Mesodermal cell (in vitro differentiated cells): ENCODE measurements around the gene PLXND1.

Experiments
- H3K27ac ChIP-seq: 2 replicates; pipeline ENCODE4 v1.7.0; 2013; ENCODE audit warnings: mild to moderate bottlenecking, low read depth, low read length, moderate library complexity; ENCODE audit not compliant: severe bottlenecking
- H3K36me3 ChIP-seq: 2 replicates; pipeline ENCODE4 v1.7.1; 2013; ENCODE audit warnings: mild to moderate bottlenecking, low read length, moderate library complexity; ENCODE audit not compliant: control insufficient read depth, insufficient read depth
- H3K4me1 ChIP-seq: one replicate; pipeline ENCODE4 v1.7.1; 2013; ENCODE audit warnings: mild to moderate bottlenecking, low read length; ENCODE audit not compliant: insufficient read depth, control insufficient read depth, poor library complexity, severe bottlenecking
- H3K4me3 ChIP-seq: 2 replicates; pipeline ENCODE4 v1.7.0; 2013; ENCODE audit warnings: low read length, control low read depth, mild to moderate bottlenecking; ENCODE audit not compliant: insufficient read depth, poor library complexity, severe bottlenecking; ENCODE audit errors: extremely low read depth
- H3K9me3 ChIP-seq: 2 replicates; pipeline ENCODE4 v1.7.1; 2013; ENCODE audit warnings: mild to moderate bottlenecking, low read length, moderate library complexity; ENCODE audit not compliant: control insufficient read depth
- WGBS, 2 experiments: methylation state at CpG; one replicate each; pipeline ENCODE4 v1.1.5; 2013; ENCODE audit warnings: missing lambda C conversion rate in 2 of 2; ENCODE audit not compliant: insufficient coverage in 2 of 2; 5-methylcytosine and 5-hydroxymethylcytosine counted together

Gene PLXND1

GRCh38 chr3:129605922-129606635, 397 bp downstream of the PLXND1 start:
- peaks cover 28% of the 10 kb centered on the region for H3K36me3 ChIP-seq
- H3K4me1 ChIP-seq: peaks cover 45% of the 10 kb centered on the region
- 0 to 1% methylated on average over 73 to 74 of the region's 98 CpGs for WGBS, 2 experiments
- H3K4me3 ChIP-seq: peak overlapping the region; percentile 71
- H3K27ac ChIP-seq: peak overlapping the region; percentile 64
- H3K9me3 ChIP-seq: no peaks in the 10 kb centered on the region

DNA sequence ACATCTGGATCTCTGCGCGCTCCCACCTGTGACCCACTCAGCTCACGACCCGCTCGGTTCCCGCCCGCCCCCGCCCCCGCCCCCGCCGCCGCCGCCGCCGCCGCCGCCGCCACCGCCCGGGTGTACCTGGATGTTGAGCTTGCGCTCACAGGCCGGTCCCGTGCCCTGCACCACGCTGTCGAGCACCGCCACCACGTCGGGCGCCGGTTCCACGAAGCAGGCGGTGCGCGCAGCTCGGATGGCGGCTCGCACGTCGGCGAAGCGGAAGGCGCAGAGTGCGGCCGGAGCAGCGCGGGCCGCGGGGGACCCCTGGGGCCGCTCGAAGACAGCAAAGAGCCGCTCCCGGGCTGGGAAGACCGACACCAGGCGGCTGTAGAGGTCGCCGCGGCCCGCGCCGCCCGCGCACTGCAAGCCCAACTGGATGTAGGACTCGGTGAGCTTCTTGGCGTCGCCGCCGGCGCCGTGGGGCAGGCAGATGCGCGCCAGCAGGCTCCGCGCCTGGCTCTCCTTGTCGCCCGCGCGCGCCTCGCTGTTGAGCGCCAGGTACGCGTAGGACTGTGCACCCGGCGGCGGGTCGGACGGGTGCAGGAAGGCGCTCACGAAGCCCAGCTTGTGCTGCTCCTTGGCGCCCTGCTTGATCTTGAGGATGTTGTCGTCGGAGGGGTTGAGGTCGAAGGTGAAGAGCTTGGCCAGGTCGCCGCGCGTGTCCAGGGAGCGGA, 1.1 kb downstream of the PLXND1 start:
- peak overlapping the region; percentile 71 for H3K4me3 ChIP-seq
- WGBS, 2 experiments: 0% methylated on average over 75 to 79 of the region's 98 CpGs
- H3K9me3 ChIP-seq: no peaks in the 10 kb centered on the region
- H3K27ac ChIP-seq: peak overlapping the region; percentile 64
- peaks cover 32% of the 10 kb centered on the region for H3K36me3 ChIP-seq
- peaks cover 49% of the 10 kb centered on the region for H3K4me1 ChIP-seq

DNA sequence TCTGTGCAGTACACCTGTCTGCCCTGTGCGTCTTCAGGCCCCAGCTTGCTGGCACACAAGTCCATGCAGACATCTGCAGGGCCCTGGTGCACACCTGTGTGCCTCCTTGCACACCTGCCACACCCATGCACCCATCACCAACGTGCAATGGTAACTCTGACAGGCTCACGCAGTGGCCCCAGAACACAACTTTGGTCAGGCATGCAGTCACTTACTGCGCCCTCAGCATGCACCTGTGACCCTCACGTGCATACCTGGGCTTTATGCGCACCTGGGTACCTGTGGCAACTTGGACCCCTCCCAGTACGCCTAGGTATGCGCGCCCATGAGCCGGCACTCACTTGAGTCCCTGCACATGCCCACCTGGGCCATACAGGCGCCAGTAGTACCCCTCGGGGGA, 1.7 kb downstream of the PLXND1 start:
- WGBS, 2 experiments: 23 to 26% methylated on average over 11 to 12 of the region's 12 CpGs

DNA sequence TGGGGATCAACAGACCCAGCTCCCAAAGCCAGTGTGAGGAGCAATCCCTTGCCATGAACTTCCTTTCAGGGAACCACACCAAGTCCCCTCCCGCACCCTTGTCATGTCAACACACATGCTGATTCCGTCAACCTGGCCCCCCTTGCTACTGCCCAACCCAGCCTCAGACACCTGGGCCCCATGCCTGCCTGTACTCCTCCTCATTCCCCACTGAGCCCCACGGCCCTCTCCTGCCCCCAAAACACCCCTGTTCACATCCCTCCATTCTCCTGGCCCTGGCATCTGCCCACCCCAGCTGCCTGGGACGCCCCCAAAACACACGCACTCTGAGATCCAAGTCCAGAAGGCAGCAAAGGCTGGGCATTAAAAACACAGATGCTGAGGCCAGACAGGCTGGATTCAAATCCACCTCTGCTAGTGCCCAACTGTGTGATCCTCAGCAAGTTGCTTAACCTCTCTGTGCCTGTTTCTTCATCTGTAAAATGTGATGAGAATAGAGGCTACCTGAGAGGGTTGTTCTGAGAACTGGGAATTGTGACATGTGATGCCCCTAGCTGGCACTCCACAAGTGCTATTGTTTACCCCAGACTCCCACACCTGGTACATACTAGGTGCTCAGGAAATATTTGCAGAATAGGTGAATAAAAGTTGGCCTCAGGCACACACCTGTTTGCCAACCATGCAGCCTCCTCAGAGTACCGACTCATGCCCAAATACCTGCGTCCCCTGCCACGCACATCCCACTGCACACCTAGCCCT, 2.3 kb downstream of the PLXND1 start:
- H3K9me3 ChIP-seq: no peaks in the 10 kb centered on the region
- 68 to 69% methylated on average over 6 to 8 of the region's 8 CpGs for WGBS, 2 experiments
- H3K4me3 ChIP-seq: peak overlapping the region; percentile 71
- peak overlapping the region; percentile 96 for H3K27ac ChIP-seq
- peaks cover 34% of the 10 kb centered on the region for H3K36me3 ChIP-seq
- H3K4me1 ChIP-seq: peaks cover 52% of the 10 kb centered on the region

More for the DNA sequence above, 1.7 kb downstream of the PLXND1 start:
- no peaks in the 10 kb centered on the region for H3K9me3 ChIP-seq
- H3K4me3 ChIP-seq: peak overlapping the region; percentile 71
- no peak overlapping the region for H3K27ac ChIP-seq
- H3K36me3 ChIP-seq: peaks cover 32% of the 10 kb centered on the region
- H3K4me1 ChIP-seq: peaks cover 49% of the 10 kb centered on the region

DNA sequence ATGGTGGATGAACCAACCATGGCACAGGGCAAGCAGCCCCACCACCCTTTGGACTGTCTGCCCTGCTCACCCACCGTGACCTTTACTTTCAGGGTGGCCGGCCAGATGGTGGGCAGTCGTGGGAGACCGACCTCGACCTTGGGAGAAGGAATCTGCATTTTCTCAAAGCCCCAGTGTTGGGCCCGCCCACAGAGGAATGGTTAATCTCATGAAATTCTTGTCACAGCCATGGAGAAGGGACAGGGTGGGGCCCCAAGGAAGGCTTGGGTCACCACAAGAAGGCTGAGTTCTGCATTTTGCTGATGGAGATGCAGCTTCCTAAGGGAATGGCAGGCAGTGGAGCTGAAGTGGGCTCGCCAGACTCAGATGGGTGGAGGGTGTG, 2.9 kb downstream of the PLXND1 start:
- 43 to 46% methylated on average over 6 to 7 of the region's 7 CpGs for WGBS, 2 experiments
- Histone ChIP-seq H3K36me3 (peaks cover 40% of the 10 kb centered on the region), H3K4me1 (peaks cover 58% of the 10 kb centered on the region), H3K4me3 (peak overlapping the region; percentile 71), H3K9me3 (no peaks in the 10 kb centered on the region), H3K27ac (peak overlapping the region; percentile 96)

GRCh38 chr3:129602730-129603560, 3.5 kb downstream of the PLXND1 start:
- Histone ChIP-seq H3K36me3 (peaks cover 45% of the 10 kb centered on the region), H3K27ac (peak overlapping the region; percentile 96), H3K4me1 (peaks cover 58% of the 10 kb centered on the region), H3K9me3 (no peaks in the 10 kb centered on the region), H3K4me3 (peak overlapping the region; percentile 71)
- WGBS, 2 experiments: 65 to 75% methylated on average over 7 to 12 of the region's 15 CpGs

- Histone ChIP-seq H3K9me3 (no peaks in the 10 kb centered on the region), H3K4me1 (peaks cover 63% of the 10 kb centered on the region), H3K4me3 (peak overlapping the region; percentile 24), H3K36me3 (peaks cover 45% of the 10 kb centered on the region), H3K27ac (peak overlapping the region; percentile 96)
- WGBS, 2 experiments: 78 to 80% methylated on average over 9 of the region's 11 CpGs
Measured at GRCh38 chr3:129602309-129602708, 4.2 kb downstream of the PLXND1 start.

- no peak overlapping the region for H3K27ac ChIP-seq
- no peak overlapping the region for H3K4me3 ChIP-seq
- H3K4me1 ChIP-seq: peaks cover 69% of the 10 kb centered on the region
- no peaks in the 10 kb centered on the region for H3K9me3 ChIP-seq
- 89 to 93% methylated on average over 1 to 2 of the region's 5 CpGs for WGBS, 2 experiments
- peaks cover 49% of the 10 kb centered on the region for H3K36me3 ChIP-seq
Measured at GRCh38 chr3:129601713-129602112, 4.8 kb downstream of the PLXND1 start.

- Histone ChIP-seq H3K4me1 (peaks cover 80% of the 10 kb centered on the region), H3K4me3 (no peak overlapping the region), H3K36me3 (peaks cover 49% of the 10 kb centered on the region), H3K9me3 (no peaks in the 10 kb centered on the region), H3K27ac (peak overlapping the region; percentile 93)
- 86 to 94% methylated on average over 1 to 2 of the region's 2 CpGs for WGBS, 2 experiments
Measured at GRCh38 chr3:129600348-129600747, 6.1 kb downstream of the PLXND1 start.

DNA sequence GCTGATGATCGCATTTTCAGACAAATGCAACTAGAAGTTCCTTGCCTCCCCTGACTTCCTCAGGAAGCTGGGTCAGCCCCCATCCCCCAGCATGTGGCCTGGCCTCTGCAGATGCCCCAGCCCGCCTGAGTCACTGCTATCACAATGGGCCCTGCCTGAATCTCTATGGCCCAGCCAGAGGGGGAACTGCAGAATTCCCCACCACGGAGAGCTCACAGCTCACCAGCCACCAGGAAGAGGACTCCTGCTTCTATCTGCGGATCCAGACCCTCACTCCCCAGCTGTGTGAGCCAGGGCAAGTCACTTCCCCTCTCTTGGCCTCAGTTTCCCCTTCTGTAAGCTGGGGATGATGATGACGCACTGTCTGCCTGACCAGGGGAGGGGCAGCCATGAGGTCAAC, 6.9 kb downstream of the PLXND1 start:
- Histone ChIP-seq H3K27ac (peak overlapping the region; percentile 93), H3K4me3 (peak overlapping the region; percentile 12), H3K36me3 (peaks cover 51% of the 10 kb centered on the region), H3K4me1 (peaks cover 84% of the 10 kb centered on the region), H3K9me3 (no peaks in the 10 kb centered on the region)
- WGBS, 2 experiments: 24% methylated on average over 4 to 5 of the region's 5 CpGs
